Measurements from ENCODE around the gene IL17REL.

The IL17REL gene

DNA sequence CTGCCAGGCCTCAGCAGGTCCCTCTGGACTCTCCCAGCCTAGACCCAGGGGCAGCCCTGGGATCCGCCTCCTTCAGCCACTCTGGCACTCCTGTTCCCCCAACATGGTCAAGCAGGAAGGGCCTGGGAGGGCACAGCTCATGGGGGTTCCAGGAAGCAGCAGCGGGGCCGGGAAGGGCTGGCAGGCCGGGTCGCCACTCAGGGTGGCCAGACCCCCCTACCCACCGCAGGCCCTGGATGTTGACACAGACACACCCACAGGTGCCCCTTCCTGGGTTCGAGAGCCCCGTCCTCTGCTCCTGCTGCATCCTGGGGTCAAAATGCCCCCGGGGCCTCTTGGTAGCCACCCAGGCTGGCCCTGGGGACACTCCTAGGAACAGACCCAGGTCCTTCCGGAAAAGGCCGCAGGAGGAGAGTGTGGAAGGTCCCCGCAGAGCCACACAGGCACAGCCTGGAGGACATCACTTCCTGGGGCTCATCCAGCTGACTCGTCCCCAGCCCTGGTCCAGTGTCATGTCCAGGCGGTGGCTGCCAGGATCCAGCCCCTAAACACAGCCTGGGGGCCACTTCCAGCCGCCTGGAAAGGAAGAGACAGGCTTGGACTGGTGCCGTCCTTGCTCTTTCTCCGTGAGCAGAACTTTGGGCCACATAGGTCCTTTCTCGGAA, 58.8 kb downstream of the IL17REL start:
- Histone ChIP-seq H3K79me2 (ENCODE audit: insufficient read depth, low read length) (no peaks in the 10 kb centered on the region), H3K27me3 (ENCODE audit: insufficient read depth, low read length, poor library complexity, severe bottlenecking) (no peaks in the 10 kb centered on the region), H3K4me1 (ENCODE audit: insufficient read depth, low read length, poor library complexity, severe bottlenecking) (peaks cover 5% of the 10 kb centered on the region), H3K4me2 (ENCODE audit: low read depth, low read length, poor library complexity, severe bottlenecking) (no peak overlapping the region), H2AFZ (ENCODE audit: low read length) (no peak overlapping the region), H3K9me3 (ENCODE audit: insufficient read depth, low read depth, low read length) (no peaks in the 10 kb centered on the region), H3F3A (ENCODE audit: low read depth) (no peaks in the 10 kb centered on the region), H3K9me2 (replicated peaks; ENCODE audit: low read depth, low read length) (no peaks in the 10 kb centered on the region), H3K4me3 (ENCODE audit: low read length, poor library complexity, severe bottlenecking) (no peak overlapping the region), H3K36me3 (ENCODE audit: insufficient read depth, low read length) (no peaks in the 10 kb centered on the region), H3K9ac (ENCODE audit: low read depth, low read length, poor library complexity, severe bottlenecking) (no peak overlapping the region), H4K20me1 (ENCODE audit: insufficient read depth, low read length, poor library complexity, severe bottlenecking) (no peaks in the 10 kb centered on the region)
- TF ChIP-seq, protein P1, sequence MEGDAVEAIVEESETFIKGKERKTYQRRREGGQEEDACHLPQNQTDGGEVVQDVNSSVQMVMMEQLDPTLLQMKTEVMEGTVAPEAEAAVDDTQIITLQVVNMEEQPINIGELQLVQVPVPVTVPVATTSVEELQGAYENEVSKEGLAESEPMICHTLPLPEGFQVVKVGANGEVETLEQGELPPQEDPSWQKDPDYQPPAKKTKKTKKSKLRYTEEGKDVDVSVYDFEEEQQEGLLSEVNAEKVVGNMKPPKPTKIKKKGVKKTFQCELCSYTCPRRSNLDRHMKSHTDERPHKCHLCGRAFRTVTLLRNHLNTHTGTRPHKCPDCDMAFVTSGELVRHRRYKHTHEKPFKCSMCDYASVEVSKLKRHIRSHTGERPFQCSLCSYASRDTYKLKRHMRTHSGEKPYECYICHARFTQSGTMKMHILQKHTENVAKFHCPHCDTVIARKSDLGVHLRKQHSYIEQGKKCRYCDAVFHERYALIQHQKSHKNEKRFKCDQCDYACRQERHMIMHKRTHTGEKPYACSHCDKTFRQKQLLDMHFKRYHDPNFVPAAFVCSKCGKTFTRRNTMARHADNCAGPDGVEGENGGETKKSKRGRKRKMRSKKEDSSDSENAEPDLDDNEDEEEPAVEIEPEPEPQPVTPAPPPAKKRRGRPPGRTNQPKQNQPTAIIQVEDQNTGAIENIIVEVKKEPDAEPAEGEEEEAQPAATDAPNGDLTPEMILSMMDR (conservative IDR thresholded peaks at IDR 0.05; ENCODE audit: low read length) = no peak
- TF ChIP-seq EZH2phosphoT487 (IDR thresholded peaks at IDR 0.05; ENCODE audit: borderline replicate concordance) = no peak

DNA sequence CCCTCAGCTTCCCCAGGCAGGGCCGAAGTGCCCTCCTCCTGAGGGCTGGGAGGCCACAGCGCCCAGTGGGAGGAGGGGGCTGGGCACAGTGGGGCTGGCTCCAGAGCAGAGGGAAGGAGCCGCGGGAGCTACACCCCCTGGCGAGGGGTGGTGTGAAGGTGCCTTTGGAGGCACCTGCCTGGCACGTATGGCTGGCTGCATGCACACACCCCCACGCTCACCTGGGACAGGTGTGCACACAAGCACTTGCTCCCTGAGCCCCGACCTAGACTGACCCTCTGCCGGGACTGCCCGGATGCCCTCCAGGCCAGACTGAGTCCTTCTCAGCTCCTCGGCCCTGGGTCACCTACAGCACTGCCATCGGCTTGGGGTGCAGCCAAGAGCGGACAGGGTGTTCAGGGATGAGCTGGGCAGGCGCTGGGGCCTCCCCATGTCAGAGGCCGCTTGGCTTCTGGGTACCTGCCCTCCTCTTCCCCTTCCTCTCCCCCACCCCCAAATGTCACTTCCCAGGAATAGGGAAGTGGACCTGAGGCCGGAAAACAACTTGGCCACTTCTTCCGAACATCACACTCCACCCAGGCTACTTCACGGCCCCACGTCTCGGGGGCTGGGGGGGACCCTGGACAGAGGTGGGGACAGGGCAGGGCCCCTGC, 59.4 kb downstream of the IL17REL start:
- Histone ChIP-seq H3K27me3 (ENCODE audit: insufficient read depth, low read length, poor library complexity, severe bottlenecking) (no peaks in the 10 kb centered on the region), H4K20me1 (ENCODE audit: insufficient read depth, low read length, poor library complexity, severe bottlenecking) (no peaks in the 10 kb centered on the region), H3K4me2 (ENCODE audit: low read depth, low read length, poor library complexity, severe bottlenecking) (no peak overlapping the region), H3K36me3 (ENCODE audit: insufficient read depth, low read length) (no peaks in the 10 kb centered on the region), H3K79me2 (ENCODE audit: insufficient read depth, low read length) (no peaks in the 10 kb centered on the region), H3K4me3 (ENCODE audit: low read length, poor library complexity, severe bottlenecking) (no peak overlapping the region), H3K4me1 (ENCODE audit: insufficient read depth, low read length, poor library complexity, severe bottlenecking) (peaks cover 5% of the 10 kb centered on the region), H2AFZ (ENCODE audit: low read length) (no peak overlapping the region), H3F3A (ENCODE audit: low read depth) (no peaks in the 10 kb centered on the region), H3K9me3 (ENCODE audit: insufficient read depth, low read depth, low read length) (no peaks in the 10 kb centered on the region), H3K9me2 (replicated peaks; ENCODE audit: low read depth, low read length) (no peaks in the 10 kb centered on the region), H3K9ac (ENCODE audit: low read depth, low read length, poor library complexity, severe bottlenecking) (no peak overlapping the region)
- TF ChIP-seq, protein P1 (conservative IDR thresholded peaks at IDR 0.05; ENCODE audit: low read length) = no peak
- no peak for TF ChIP-seq EZH2phosphoT487 (IDR thresholded peaks at IDR 0.05; ENCODE audit: borderline replicate concordance)

DNA sequence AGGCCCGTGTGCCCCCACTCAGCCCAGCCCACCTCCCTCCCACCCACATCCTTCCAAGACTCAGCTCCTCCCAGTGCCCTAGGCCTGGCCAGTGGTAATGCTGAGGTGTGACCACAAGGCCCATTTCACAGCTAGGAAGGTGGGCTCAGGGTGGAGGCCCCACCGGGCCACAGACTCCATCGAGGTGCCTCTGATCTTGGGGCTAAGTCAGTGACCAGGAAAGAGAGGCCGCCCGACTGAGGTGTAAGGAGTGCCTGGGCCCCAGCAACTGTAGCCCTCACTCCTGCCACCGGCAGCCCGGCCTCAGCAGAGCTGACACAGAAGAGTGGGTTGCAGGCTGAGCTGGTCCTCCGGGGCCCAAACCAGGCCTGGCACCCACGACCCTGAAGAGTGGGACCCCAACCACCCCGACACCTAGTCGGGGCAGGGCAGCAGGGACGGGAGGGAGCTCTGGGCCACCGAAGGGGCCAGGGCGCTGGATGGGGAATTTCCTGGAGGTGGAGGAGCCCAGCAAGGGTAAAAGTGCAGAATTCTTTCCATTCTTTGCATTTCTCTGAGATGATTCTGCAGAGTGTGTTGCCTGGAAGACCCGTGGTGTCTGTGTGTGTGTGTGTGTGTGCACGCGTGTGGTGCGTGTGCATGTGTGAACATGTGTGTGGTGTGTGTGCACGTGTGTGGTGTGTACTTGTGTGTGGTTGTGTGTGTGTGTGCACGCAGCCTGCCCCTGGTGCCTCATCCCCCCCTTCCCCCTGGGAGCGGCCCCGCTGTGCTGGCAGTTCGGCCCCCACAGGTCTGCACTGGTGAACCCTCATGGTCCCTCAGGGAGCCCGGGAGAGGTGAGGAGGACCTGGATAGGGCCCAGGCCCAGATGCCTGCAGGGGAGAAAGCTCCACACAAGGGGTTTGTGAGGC, 60.3 kb downstream of the IL17REL start:
- no peak overlapping the region for H3K9ac ChIP-seq (ENCODE audit: low read depth, low read length, poor library complexity, severe bottlenecking)
- H2AFZ ChIP-seq (ENCODE audit: low read length) = no peak overlapping the region
- no peaks in the 10 kb centered on the region for H3K27me3 ChIP-seq (ENCODE audit: insufficient read depth, low read length, poor library complexity, severe bottlenecking)
- TF ChIP-seq, protein P1 (conservative IDR thresholded peaks at IDR 0.05; ENCODE audit: low read length) = no peak
- no peak for TF ChIP-seq EZH2phosphoT487 (IDR thresholded peaks at IDR 0.05; ENCODE audit: borderline replicate concordance)
- H3K4me2 ChIP-seq (ENCODE audit: low read depth, low read length, poor library complexity, severe bottlenecking) = no peak overlapping the region
- no peaks in the 10 kb centered on the region for H3K36me3 ChIP-seq (ENCODE audit: insufficient read depth, low read length)
- H3F3A ChIP-seq (ENCODE audit: low read depth) = no peaks in the 10 kb centered on the region
- H3K79me2 ChIP-seq (ENCODE audit: insufficient read depth, low read length) = no peaks in the 10 kb centered on the region
- H3K4me3 ChIP-seq (ENCODE audit: low read length, poor library complexity, severe bottlenecking) = no peak overlapping the region
- H3K4me1 ChIP-seq (ENCODE audit: insufficient read depth, low read length, poor library complexity, severe bottlenecking) = peaks cover 5% of the 10 kb centered on the region
- H3K9me3 ChIP-seq (ENCODE audit: insufficient read depth, low read depth, low read length) = no peaks in the 10 kb centered on the region
- no peaks in the 10 kb centered on the region for H4K20me1 ChIP-seq (ENCODE audit: insufficient read depth, low read length, poor library complexity, severe bottlenecking)
- H3K9me2 ChIP-seq (replicated peaks; ENCODE audit: low read depth, low read length) = no peaks in the 10 kb centered on the region
